Measurements from ENCODE around the gene SEC16B. TPM values are rescaled to one million over a fixed set of nuclear protein-coding genes. Genes with fewer than 3 reads are reported as not detected.

Gene SEC16B
- total and polyA plus RNA-seq, 4 donors = 10.9 to 56.8 (median 29.4) TPM

GRCh38 chr1:177915641-177916040, 54.2 kb downstream of the SEC16B start:
- Histone ChIP-seq H3K4me1 (ENCODE audit: control insufficient read depth in 4 of 4, insufficient read depth in 4 of 4, low read length in 3 of 4) (peaks cover 0 to 3% (median 0%) of the 10 kb centered on the region in 4 donors), H3K36me3 (ENCODE audit: control insufficient read depth in 4 of 4, insufficient read depth in 3 of 4, low read depth in 1 of 4, low read length in 3 of 4) (no peaks in the 10 kb centered on the region), H3K27me3 (ENCODE audit: control insufficient read depth in 4 of 4, insufficient read depth in 4 of 4, low read length in 3 of 4) (no peaks in the 10 kb centered on the region), H3K9me3 (ENCODE audit: control insufficient read depth in 4 of 4, low read length in 3 of 4) (no peaks in the 10 kb centered on the region), H3K9ac (ENCODE audit: low read depth in 1 of 2, low read length in 2 of 2) (no peak overlapping the region), H3K4me3 (ENCODE audit: low read depth in 1 of 3, low read length in 3 of 3) (no peak overlapping the region), H3K27ac (ENCODE audit: low read depth in 1 of 2, low read length in 2 of 2) (no peak overlapping the region)
- 93% methylated on average over 3 of the region's 3 CpGs for WGBS
- TF ChIP-seq FOXA1 (IDR thresholded peaks at IDR 0.05) (no peak), RAD21 (IDR thresholded peaks at IDR 0.05) (no peak)
- no peak for DNase-seq (ENCODE audit: low spot score)

- no peak overlapping the region for H3K4me3 ChIP-seq (ENCODE audit: low read depth in 1 of 3, low read length in 3 of 3)
Observed at GRCh38 chr1:177914603-177915002, 55.3 kb downstream of the SEC16B start.

More at GRCh38 chr1:177914603-177915002, 55.3 kb downstream of the SEC16B start:
- TF ChIP-seq GABPA (IDR thresholded peaks at IDR 0.05 in 1 of 2, conservative IDR thresholded peaks at IDR 0.05 in 1 of 2) = no peak
- TF ChIP-seq REST (IDR thresholded peaks at IDR 0.05) = no peak
- no peak for TF ChIP-seq CTCF (IDR thresholded peaks at IDR 0.05; ENCODE audit: low read depth, low read length, missing input control)
- TF ChIP-seq FOXA1 (IDR thresholded peaks at IDR 0.05) = no peak
- TF ChIP-seq JUND (IDR thresholded peaks at IDR 0.05) = no peak
- TF ChIP-seq RAD21 (IDR thresholded peaks at IDR 0.05) = no peak
- no peak for TF ChIP-seq NR2F2 (IDR thresholded peaks at IDR 0.05)
- TF ChIP-seq ATF3 (IDR thresholded peaks at IDR 0.05) = no peak
- no peak for TF ChIP-seq YY1 (IDR thresholded peaks at IDR 0.05)
- TF ChIP-seq RXRA (IDR thresholded peaks at IDR 0.05) = no peak
- no peak for TF ChIP-seq EGR1 (IDR thresholded peaks at IDR 0.05; ENCODE audit: low read depth in 2 of 2)
- no peak for TF ChIP-seq HNF4A (conservative IDR thresholded peaks at IDR 0.05)
- TF ChIP-seq HNF4G (IDR thresholded peaks at IDR 0.05) = no peak
- TF ChIP-seq MAX (IDR thresholded peaks at IDR 0.05) = no peak
- TF ChIP-seq TAF1 (conservative IDR thresholded peaks at IDR 0.05) = no peak
- TF ChIP-seq ZBTB33 (IDR thresholded peaks at IDR 0.05) = no peak
- TF ChIP-seq FOXA2 (IDR thresholded peaks at IDR 0.05) = no peak
- TF ChIP-seq SP1 (IDR thresholded peaks at IDR 0.05) = no peak
- no peaks in the 10 kb centered on the region for H3K27me3 ChIP-seq (ENCODE audit: control insufficient read depth in 4 of 4, insufficient read depth in 4 of 4, low read length in 3 of 4)
- H3K4me1 ChIP-seq (ENCODE audit: control insufficient read depth in 4 of 4, insufficient read depth in 4 of 4, low read length in 3 of 4) = peaks cover 0 to 3% (median 0%) of the 10 kb centered on the region in 4 donors
- no peak overlapping the region for H3K27ac ChIP-seq (ENCODE audit: low read depth in 1 of 2, low read length in 2 of 2)
- no peak for DNase-seq (ENCODE audit: low spot score)
- 86% methylated on average over 7 of the region's 7 CpGs for WGBS
- H3K9ac ChIP-seq (ENCODE audit: low read depth in 1 of 2, low read length in 2 of 2) = no peak overlapping the region
- H3K36me3 ChIP-seq (ENCODE audit: control insufficient read depth in 4 of 4, insufficient read depth in 3 of 4, low read depth in 1 of 4, low read length in 3 of 4) = no peaks in the 10 kb centered on the region
- H3K9me3 ChIP-seq (ENCODE audit: control insufficient read depth in 4 of 4, low read length in 3 of 4) = no peaks in the 10 kb centered on the region

All from liver (tissue), 9 donors.